Peyer's patch (tissue), 4 donors: ENCODE results near the gene SACS.

Experiments used
- POLR2A ChIP-seq, 2 donors: fragments of 450-650 bp; IDR thresholded peaks; one replicate each; pipeline ENCODE4 v1.5.1; 2017; ENCODE audit warnings: antibody characterized with exemption in 2 of 2, mild to moderate bottlenecking in 2 of 2, moderate library complexity in 2 of 2
- TF ChIP-seq, protein P1 (sequence below), 6 experiments: fragments of 450-650 bp in 4 of 6; fragments of 200-600 bp in 2 of 6; sonication (generic) in 1 of 6; IDR thresholded peaks; one replicate each; pipeline ENCODE4 v1.5.1; 2017 to 2019; ENCODE audit warnings: antibody characterized with exemption in 6 of 6, mild to moderate bottlenecking in 3 of 6, moderate library complexity in 1 of 6

DNA sequence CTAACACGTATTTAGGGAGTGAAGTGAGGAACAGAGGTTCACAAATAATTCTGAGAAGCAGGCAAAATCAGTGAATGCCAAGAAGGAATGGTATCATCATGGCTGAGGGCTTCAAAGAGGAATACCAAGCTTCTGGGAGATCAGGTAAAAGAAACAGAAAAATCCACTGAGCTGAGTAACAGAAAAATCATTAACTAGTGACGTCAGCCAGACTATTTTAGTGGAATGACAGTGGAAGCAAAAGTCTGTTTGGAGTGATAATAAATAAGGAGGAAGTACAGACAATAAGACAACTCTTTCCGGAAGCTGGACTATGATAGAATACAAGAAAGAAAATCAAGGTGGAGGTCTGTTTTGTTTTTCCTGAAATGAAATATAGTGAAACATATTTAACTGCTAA, 83.5 kb downstream of the SACS start:
- TF ChIP-seq, protein P1, sequence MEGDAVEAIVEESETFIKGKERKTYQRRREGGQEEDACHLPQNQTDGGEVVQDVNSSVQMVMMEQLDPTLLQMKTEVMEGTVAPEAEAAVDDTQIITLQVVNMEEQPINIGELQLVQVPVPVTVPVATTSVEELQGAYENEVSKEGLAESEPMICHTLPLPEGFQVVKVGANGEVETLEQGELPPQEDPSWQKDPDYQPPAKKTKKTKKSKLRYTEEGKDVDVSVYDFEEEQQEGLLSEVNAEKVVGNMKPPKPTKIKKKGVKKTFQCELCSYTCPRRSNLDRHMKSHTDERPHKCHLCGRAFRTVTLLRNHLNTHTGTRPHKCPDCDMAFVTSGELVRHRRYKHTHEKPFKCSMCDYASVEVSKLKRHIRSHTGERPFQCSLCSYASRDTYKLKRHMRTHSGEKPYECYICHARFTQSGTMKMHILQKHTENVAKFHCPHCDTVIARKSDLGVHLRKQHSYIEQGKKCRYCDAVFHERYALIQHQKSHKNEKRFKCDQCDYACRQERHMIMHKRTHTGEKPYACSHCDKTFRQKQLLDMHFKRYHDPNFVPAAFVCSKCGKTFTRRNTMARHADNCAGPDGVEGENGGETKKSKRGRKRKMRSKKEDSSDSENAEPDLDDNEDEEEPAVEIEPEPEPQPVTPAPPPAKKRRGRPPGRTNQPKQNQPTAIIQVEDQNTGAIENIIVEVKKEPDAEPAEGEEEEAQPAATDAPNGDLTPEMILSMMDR (IDR thresholded peaks at IDR 0.05), result no peak
- TF ChIP-seq POLR2A (IDR thresholded peaks at IDR 0.05), result no peak
